ENCODE data around the gene ZDHHC1.

ZDHHC1 gene

GRCh38 chr16:67349172-67349571 is 67.1 kb downstream of the ZDHHC1 start:
- DNase-seq: peak in 1 of 2 donors; percentile 46

GRCh38 chr16:67346341-67346740 is 69.9 kb downstream of the ZDHHC1 start:
- DNase-seq: no peak

- no peak for DNase-seq
Measured at GRCh38 chr16:67345401-67345800, 70.9 kb downstream of the ZDHHC1 start.

Measured in CD4-positive, alpha-beta T cell treated with Interferon alpha-2 for 1 hour (primary cell).